Stimulated activated CD4-positive, alpha-beta T cell treated with anti-CD3 and anti-CD28 coated beads, Interleukin-1b, Interleukin-23, amount 100 ng/mL, for 1 hour (primary cell): Measurements from ENCODE around the gene FUT7.

Experiments
- DNase-seq, 2 donors: peaks; one replicate each; pipeline ENCODE4 v3.0.0-alpha.2; 2020; ENCODE audit warnings: low read depth in 2 of 2

FUT7 gene

GRCh38 chr9:136983656-136984314 lies 48.1 kb downstream of the FUT7 start:
- DNase-seq: no peak

- DNase-seq: no peak
These were observed 48.7 kb downstream of the FUT7 start for GRCh38 chr9:136983167-136983566.

- DNase-seq: no peak
These were observed 49.4 kb downstream of the FUT7 start, which contains the start of gene LCNL1 for GRCh38 chr9:136982232-136983051. Gene LCNL1 (plus strand): TSS chr9:136982993. CDS start chr9:136983587, 594 bp downstream.

DNA sequence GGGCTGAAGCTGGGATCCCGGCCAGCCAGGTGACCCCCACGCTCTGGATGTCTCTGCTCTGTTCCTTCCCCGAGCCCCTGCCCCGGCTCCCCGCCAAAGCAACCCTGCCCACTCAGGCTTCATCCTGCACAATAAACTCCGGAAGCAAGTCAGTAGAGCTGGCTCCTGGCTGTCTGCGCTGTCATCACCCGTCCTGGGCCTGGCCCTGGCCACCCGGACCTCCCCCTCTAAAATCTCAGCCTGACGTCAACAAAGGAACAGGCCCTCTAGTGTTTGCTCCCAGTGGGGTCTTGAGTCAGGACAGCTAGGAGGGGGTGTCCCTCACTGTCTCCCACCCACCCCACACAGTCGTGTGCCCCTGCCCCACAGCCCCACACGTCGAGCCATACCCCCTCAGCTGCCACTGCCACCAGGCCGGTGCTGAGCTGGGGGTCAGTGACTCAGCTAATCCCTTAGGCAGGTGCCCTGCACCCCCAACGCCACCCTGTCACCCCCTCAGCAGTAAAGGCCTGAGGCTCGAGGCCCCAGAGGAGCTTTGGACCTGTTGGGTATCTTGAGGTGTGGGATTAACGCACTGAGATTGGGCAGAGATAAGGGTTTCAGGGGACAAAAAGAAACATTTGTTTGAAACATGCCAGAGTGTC lies 50.2 kb downstream of the FUT7 start:
- DNase-seq: no peak

DNA sequence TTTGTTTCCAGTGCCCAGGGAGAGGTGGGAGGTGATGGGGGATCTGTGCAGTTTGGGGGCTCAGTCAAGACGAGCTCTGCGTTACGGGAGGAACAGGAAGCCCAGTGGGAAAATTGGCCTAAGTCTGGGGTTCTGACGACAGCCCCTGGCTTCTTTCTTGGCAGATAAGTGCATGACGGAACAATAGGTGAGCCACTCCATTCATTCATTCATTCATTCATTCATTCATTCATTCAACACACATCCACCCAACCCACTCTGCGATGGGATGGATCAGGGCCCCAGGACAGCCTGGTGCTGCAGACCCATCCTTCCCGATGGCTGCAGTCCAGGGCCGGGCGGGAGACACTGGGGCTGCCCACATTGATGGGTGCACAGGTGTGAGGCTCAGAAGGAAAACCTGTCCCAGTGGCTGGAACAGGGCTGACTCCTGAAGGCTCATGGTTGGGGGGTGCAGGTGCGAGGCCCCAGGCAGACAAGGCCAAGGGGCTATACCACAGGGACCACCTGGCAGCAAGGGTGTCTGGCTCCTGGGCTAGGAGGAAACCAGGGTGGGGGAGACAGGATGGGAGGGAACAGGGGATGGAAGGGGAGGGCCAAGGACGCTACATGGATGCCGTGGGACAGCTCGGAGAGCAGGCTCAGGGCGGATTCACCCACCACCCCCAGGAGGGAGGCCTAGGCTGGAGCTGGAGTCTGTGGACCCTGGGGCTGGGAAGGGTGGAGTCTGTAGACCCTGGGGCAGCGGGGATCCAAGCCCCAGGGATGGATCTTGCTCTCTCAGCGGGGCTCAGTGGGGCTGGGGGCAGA lies 51.0 kb downstream of the FUT7 start:
- DNase-seq: no peak
